Fibroblast of the aortic adventitia (primary cell): ENCODE data around the gene SLC15A5. TPM values are rescaled to one million over a fixed set of nuclear protein-coding genes. Genes with fewer than 3 reads are reported as not detected.
A peak's percentile ranks its signal among the peaks of the same experiment; 100 is the strongest.

Source experiments
- DNase-seq: peaks from one replicate; pipeline ENCODE4 v3.0.0-alpha.2; 2010; ENCODE audit warnings: low read depth
- H3K4me3 ChIP-seq: 2 replicates; pipeline ENCODE4 v1.5.1; 2011; ENCODE audit warnings: low read depth, mild to moderate bottlenecking, control low read depth, low read length, moderate library complexity
- CTCF ChIP-seq: IDR thresholded peaks from 2 replicates; pipeline ENCODE4 v1.5.1; 2011; ENCODE audit warnings: mild to moderate bottlenecking, low read length, control low read depth, inconsistent platforms; ENCODE audit not compliant: insufficient read depth
- total RNA-seq: library from RNA; depleted of rRNA; stranded (reverse); fragments of >200 nt; gene quantifications from 2 replicates; pipeline ENCODE4 v1.2.3, GENCODE V29; 2012; ENCODE audit warnings: low replicate concordance

SLC15A5 gene
- total RNA-seq, 1 donor = not detected

GRCh38 chr12:16211731-16212130, 65.8 kb downstream of the SLC15A5 start:
- no peak for DNase-seq
- TF ChIP-seq CTCF = no peak

DNA sequence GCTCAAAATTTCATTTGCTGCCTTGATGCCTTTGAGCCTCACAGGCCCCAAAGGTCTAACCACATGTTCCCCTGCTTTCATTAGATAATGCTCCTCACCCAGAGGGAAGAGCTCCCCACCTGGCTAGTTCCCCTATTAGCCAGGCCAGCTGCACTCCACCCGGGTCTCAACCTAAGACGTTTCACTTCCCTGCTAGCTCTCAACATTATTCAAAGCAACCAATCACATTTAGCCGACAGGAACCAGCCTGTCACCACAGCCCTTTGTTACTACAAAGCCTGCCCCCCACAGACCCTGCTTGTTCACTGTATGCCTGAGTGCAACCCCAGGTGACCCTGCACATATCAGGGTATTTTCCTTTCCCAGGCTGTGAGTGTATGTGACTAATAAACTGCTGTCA, 78.6 kb downstream of the SLC15A5 start:
- DNase-seq = no peak
- no peak for TF ChIP-seq CTCF
- no peak overlapping the region for H3K4me3 ChIP-seq

More at GRCh38 chr12:16211731-16212130, 65.8 kb downstream of the SLC15A5 start:
- no peak overlapping the region for H3K4me3 ChIP-seq

- no peak for TF ChIP-seq CTCF
- no peak for DNase-seq
- H3K4me3 ChIP-seq = no peak overlapping the region
Observed at GRCh38 chr12:16197600-16197999, 79.9 kb downstream of the SLC15A5 start.

DNA sequence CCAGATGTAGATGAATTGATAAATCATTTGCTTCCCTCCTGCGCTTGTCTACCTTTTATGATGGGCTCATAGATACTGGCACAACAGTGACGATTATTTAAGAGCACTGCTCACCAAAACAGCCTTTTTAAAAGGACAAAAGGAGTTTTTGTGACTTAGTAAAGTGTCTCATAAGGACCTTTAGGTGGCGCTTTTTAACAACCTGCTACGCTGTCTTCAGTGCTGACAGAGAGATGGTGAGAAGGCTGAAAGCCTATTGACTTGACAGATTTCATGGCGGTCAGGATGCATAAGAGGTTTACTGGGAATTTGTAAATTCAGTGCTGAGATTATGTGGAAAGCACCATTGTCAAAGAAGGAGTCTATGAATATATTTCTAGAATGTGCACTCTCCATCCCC, 87.6 kb downstream of the SLC15A5 start:
- TF ChIP-seq CTCF = peak; percentile 50
- H3K4me3 ChIP-seq = no peak overlapping the region
- DNase-seq = peak; percentile 61

GRCh38 chr12:16187660-16188059, 89.8 kb downstream of the SLC15A5 start:
- no peak overlapping the region for H3K4me3 ChIP-seq
- DNase-seq = no peak
- TF ChIP-seq CTCF = no peak

DNA sequence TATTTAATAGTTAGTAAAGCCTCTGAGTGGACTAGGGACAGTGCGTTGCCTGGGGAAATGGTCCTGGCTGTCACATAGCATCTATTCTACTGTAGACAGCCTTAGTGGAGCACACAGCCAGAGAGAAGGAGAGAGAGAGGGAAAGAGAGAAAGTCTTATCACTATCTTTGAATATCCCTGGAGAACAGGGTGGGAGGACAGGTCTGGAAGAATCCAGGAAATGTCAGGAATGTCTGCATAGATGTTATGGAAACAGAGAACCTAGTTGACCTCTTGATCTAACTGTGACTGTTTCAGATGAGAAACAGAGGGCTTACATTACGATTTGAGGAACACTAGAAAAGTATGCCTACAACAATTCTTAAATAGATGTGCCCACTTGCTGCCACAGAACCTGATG, 92.8 kb downstream of the SLC15A5 start:
- TF ChIP-seq CTCF = no peak
- no peak for DNase-seq
- H3K4me3 ChIP-seq = no peak overlapping the region

- no peak for TF ChIP-seq CTCF
- no peak overlapping the region for H3K4me3 ChIP-seq
- DNase-seq = no peak
Observed at GRCh38 chr12:16183541-16183940, 93.9 kb downstream of the SLC15A5 start.
